ACC112 (cell line): Measurements from ENCODE around the gene SLAMF1.

Source experiments
- H2AFZ ChIP-seq: fragments of 200-600 bp; sonication (generic); one replicate; pipeline ENCODE4 v1.6.0; 2017; ENCODE audit warnings: antibody characterized with exemption, low read length; ENCODE audit not compliant: unreplicated experiment
- H3K27ac ChIP-seq: fragments of 200-600 bp; sonication (generic); 2 replicates; pipeline ENCODE4 v1.5.1; 2014; ENCODE audit warnings: low read depth, mild to moderate bottlenecking, antibody characterized with exemption, low read length, moderate library complexity
- H3K27me3 ChIP-seq: fragments of 200-600 bp; sonication (generic); 2 replicates; pipeline ENCODE4 v1.6.1; 2014; ENCODE audit warnings: mild to moderate bottlenecking, antibody characterized with exemption, low read length, moderate library complexity, mixed read lengths; ENCODE audit not compliant: insufficient read depth
- H3K36me3 ChIP-seq: fragments of 200-600 bp; sonication (generic); 2 replicates; pipeline ENCODE4 v1.6.1; 2016; ENCODE audit warnings: mild to moderate bottlenecking, antibody characterized with exemption, low read length, moderate library complexity, mixed read lengths; ENCODE audit not compliant: insufficient read depth
- H3K4me1 ChIP-seq: fragments of 200-600 bp; sonication (generic); one replicate; pipeline ENCODE4 v1.6.1; 2016; ENCODE audit warnings: low read length, mixed read lengths; ENCODE audit not compliant: insufficient read depth, unreplicated experiment, control insufficient read depth
- H3K4me3 ChIP-seq: fragments of 200-600 bp; sonication (generic); 2 replicates; pipeline ENCODE4 v1.5.1; 2014; ENCODE audit warnings: mild to moderate bottlenecking, low read depth, low read length
- H3K79me2 ChIP-seq: fragments of 200-600 bp; sonication (generic); one replicate; pipeline ENCODE4 v1.6.0; 2016; ENCODE audit warnings: low read length; ENCODE audit not compliant: control insufficient read depth, unreplicated experiment, insufficient read depth

Gene SLAMF1

DNA sequence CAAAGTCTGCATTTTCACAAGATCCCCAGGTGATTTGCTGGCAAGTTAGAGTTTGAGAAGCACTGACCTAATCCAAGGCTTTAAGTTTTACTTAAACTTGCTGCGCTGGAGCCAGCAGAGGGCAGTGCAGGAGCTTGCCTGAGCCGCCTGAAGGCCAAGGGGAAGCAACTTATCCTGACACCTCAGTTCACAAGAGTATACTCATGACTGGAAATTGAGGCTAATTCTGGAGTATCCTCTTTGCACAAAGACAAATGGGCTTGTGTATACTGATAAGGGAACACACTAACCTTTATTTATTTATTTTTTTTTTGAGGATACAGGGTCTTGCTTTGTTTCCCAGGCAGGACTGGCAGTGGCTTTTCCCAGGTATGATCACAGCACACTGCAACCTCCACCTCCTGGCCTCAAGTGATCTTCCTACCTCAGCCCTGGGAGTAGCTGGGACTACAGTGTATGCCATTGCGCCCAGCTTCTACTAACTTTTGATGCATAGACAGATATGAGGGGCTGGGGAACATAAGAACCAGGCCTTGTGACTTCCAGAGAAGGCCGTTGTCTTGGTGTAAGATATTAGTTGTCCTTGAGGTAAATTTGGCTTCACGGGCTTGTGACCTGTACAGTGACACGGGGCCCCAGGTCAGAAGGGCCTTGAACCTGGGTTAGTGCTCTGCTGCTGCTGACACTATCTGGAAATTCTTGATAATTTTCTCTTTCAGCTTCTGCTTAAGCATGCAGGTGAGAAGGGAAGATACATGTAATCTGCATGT, 29.0 kb upstream of the SLAMF1 start:
- H3K36me3 ChIP-seq: no peaks in the 10 kb centered on the region
- peaks cover 56% of the 10 kb centered on the region for H3K27me3 ChIP-seq
- no peak overlapping the region for H2AFZ ChIP-seq
- no peaks in the 10 kb centered on the region for H3K4me1 ChIP-seq
- no peak overlapping the region for H3K27ac ChIP-seq
- no peak overlapping the region for H3K4me3 ChIP-seq
- no peaks in the 10 kb centered on the region for H3K79me2 ChIP-seq

DNA sequence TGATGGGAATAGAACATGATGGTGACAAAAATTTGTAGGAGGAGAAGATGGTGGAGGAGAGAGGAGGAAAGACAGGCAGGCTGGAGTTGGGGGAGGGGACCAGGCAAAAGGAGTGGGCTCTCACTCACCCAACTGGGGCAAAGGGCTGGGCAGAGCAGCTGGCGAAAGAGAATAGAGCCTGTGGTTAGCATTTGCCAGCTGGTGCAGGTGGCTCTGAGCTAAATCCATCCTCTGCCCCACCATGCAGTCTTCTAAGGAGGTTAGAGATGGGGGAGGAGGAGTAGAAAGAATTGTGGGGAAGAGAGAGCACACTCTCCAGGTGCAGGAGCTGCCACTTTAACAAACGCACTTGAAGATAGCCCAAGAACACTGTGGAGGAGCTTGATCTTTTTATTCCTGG, 27.6 kb upstream of the SLAMF1 start:
- H3K4me3 ChIP-seq: no peak overlapping the region
- peaks cover 53% of the 10 kb centered on the region for H3K27me3 ChIP-seq
- no peaks in the 10 kb centered on the region for H3K36me3 ChIP-seq
- no peak overlapping the region for H3K27ac ChIP-seq
- no peak overlapping the region for H2AFZ ChIP-seq
- no peaks in the 10 kb centered on the region for H3K79me2 ChIP-seq
- H3K4me1 ChIP-seq: no peaks in the 10 kb centered on the region

DNA sequence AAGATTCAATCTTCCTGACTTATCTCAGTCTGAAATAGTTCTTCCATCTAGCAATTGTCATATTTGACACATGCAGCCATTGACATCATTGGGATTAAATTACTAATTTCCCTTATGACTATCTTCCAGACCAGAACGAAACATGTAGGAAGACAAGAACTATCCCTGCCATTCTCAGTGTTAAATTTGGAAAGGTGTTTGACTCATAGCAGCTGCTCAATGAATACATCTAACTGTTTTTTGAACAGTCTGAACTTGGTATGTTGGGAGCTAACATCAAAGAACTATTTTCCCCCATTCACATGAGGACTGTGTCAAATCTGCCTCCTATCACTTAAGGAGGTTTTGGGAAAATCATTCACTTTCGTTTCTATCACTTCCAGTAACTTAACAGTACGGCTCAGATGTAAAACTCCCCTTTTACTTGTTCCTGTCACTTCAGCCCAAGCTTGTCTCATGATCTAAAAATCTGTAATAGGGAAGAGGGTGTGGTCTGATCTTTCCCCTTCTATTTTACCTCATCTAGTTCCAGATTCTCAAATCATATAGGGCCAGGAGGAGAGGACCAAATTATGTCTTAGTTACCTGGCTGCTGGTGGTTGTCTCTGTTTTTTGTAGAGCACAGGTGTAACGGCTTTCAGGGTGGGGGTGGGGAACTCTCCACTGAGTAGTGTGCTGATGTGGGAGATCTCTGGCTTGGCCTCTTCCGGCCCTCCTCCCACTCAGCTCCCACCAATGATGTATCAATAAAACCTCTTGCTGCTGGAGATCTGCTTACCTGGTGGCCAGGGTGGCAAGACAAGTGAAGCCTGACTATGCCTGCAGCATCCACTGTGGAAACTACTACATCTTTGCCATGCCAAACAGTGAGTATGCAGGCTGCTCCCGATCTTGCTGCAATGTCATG, 26.2 kb upstream of the SLAMF1 start:
- no peak overlapping the region for H3K27ac ChIP-seq
- H3K4me3 ChIP-seq: no peak overlapping the region

DNA sequence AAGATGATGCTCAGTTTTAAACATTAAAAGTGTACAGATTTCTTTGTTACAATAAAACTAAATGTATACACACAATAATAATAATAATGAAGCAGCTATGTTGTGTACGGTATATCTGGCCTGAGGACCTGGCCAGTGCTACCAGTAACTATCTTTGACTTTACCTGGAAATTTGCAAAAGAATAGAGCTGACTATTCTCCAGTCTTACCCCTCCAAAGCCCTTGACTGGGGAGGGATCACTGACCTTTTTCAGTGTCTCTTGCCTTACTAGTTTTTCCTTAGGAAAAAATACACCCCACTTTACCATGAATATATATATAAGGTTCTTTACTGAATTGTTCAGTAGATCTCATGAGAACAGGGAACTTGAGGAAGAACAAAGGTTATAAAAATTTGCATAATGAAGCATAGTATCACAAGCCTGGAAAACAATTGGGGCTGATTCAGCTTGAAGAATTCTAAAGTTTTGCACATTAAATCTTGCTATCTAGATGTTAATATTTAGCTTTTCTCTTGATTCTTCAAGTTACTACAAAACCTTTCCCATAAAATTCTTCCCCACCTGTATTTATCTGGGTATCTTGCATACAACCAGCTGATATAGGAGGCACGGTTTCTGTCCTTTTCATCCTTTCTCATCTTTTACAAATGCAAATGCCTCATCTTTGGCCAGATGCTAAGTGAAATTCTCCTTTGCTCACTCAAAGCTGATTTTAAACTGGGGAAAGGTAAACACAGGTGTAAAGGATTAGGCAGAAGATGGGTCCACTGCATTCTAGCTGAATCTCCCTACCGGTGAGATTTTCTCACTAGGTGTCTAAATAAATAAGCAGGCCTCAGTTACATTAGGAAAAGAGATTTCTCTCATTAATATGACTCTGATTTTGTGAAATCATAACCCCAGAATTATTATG, 25.0 kb upstream of the SLAMF1 start:
- Histone ChIP-seq H3K36me3 (no peaks in the 10 kb centered on the region), H3K27me3 (peaks cover 29% of the 10 kb centered on the region; the same call in 1 of the 2 replicates), H2AFZ (no peak overlapping the region), H3K27ac (no peak overlapping the region), H3K79me2 (no peaks in the 10 kb centered on the region), H3K4me3 (no peak overlapping the region), H3K4me1 (no peaks in the 10 kb centered on the region)

More for the DNA sequence above, 26.2 kb upstream of the SLAMF1 start:
- Histone ChIP-seq H3K4me1 (no peaks in the 10 kb centered on the region), H3K27me3 (peaks cover 39% of the 10 kb centered on the region), H3K36me3 (no peaks in the 10 kb centered on the region), H2AFZ (no peak overlapping the region), H3K79me2 (no peaks in the 10 kb centered on the region)

DNA sequence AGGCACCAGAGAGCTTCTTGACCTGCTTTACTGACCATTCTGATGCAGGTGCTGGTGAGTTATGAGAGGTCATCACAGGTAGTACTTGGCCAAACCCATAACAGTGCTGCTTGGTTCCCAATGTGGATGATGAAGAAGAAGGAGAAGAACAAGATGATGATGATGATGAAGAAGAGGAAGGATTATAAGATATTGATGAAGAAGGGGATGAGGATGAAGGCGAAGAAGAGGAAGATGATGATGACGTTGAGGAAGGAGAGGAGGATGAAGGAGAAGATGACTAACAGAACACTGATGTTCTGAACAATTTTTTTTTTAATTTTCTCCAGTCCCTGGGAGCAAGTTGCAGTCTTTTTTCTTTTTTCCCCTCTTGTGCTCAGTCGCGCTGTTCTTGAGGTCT, 23.9 kb upstream of the SLAMF1 start:
- no peaks in the 10 kb centered on the region for H3K36me3 ChIP-seq
- no peak overlapping the region for H3K4me3 ChIP-seq
- peaks cover 32% of the 10 kb centered on the region; the same call in 1 of the 2 replicates for H3K27me3 ChIP-seq
- no peaks in the 10 kb centered on the region for H3K4me1 ChIP-seq
- no peaks in the 10 kb centered on the region for H3K79me2 ChIP-seq
- H3K27ac ChIP-seq: no peak overlapping the region
- no peak overlapping the region for H2AFZ ChIP-seq

DNA sequence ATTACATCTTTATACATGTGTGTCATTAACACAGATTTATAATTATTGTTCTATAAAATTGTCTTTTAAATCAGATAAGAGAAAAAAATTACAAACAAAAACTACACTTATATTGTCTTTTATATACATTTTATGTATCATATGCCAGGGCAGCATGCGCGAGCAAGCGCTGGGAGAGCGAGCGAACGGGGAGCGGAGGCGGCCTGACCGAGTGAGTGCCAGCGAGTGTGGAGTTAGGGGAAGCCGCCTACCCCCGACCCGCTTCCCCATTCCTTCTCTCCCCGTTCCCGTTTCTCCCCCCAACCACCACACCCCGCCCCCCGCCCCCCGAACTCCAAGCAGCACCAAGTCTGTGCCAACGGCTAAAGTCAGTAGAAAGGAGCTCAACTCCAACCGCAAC, 23.0 kb upstream of the SLAMF1 start:
- no peaks in the 10 kb centered on the region for H3K36me3 ChIP-seq
- no peak overlapping the region for H2AFZ ChIP-seq
- peaks cover 32% of the 10 kb centered on the region; the same call in 1 of the 2 replicates for H3K27me3 ChIP-seq
- H3K4me3 ChIP-seq: no peak overlapping the region
- H3K27ac ChIP-seq: no peak overlapping the region
- no peaks in the 10 kb centered on the region for H3K4me1 ChIP-seq
- H3K79me2 ChIP-seq: no peaks in the 10 kb centered on the region

DNA sequence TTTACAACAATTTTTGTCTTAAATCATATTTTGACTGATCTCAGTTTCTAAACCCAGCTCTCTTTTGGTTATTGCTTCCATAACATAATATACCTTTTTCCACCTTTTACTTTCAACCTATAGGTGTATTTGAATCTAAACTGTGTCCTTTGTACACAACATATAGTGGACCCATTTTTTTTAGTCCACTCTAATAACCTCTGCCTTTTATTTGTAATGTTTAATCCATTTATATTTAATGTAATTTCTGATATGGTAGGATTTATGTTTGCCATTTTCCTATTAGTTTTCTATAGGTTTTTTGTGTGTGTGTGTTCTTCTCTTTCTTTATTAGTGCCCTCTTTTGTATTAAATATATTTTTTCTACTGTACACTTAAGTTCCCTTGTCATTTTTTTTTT, 22.4 kb upstream of the SLAMF1 start:
- Histone ChIP-seq H3K4me3 (no peak overlapping the region), H3K36me3 (no peaks in the 10 kb centered on the region), H3K27me3 (peaks cover 32% of the 10 kb centered on the region; the same call in 1 of the 2 replicates), H3K4me1 (no peaks in the 10 kb centered on the region), H2AFZ (no peak overlapping the region), H3K27ac (no peak overlapping the region), H3K79me2 (no peaks in the 10 kb centered on the region)

DNA sequence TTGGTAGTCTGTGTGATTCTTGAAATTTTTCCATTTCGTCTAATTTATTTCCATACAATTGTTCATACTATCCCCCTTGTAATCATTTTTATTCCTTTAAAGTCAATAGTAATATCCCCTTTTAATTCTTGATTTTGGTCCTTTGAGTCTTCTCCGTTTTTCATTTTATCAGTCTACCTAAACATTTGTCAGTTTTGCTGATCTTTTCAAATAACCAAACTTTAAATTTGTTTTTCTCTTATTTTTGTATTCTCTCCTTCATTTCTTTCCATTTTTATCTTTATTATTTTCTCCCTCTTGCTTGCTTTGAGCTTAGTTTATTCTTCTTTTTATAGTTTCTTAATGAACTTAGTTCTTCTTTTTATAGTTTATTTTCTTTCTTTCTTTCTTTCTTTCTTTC, 21.1 kb upstream of the SLAMF1 start:
- Histone ChIP-seq H3K27ac (no peak overlapping the region), H3K4me3 (no peak overlapping the region), H3K4me1 (no peaks in the 10 kb centered on the region), H3K36me3 (no peaks in the 10 kb centered on the region), H2AFZ (no peak overlapping the region), H3K27me3 (peaks cover 20% of the 10 kb centered on the region; the same call in 1 of the 2 replicates), H3K79me2 (no peaks in the 10 kb centered on the region)

DNA sequence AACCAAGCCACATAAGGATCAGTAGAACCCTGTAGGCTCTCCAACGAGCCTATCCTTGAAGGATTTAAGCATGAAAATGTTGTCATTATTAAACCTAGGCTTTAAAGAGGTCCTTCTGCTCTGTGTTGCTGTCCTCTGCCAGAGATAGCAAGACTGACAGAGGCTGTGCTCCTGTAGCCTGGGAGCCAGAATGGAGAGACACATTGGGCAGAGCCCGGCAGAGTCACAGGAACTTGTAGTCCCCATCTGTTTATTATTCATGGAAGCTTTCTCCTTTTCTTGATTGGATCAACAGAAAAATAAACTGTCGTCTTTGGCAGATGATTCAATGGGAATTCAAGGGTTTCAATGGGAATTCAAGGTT, 19.2 kb upstream of the SLAMF1 start:
- H3K27me3 ChIP-seq: peaks cover 7% of the 10 kb centered on the region; the same call in 1 of the 2 replicates
- H3K79me2 ChIP-seq: no peaks in the 10 kb centered on the region
- no peak overlapping the region for H3K4me3 ChIP-seq
- no peak overlapping the region for H2AFZ ChIP-seq
- H3K27ac ChIP-seq: no peak overlapping the region
- H3K4me1 ChIP-seq: no peaks in the 10 kb centered on the region
- H3K36me3 ChIP-seq: no peaks in the 10 kb centered on the region
